ENCODE data around the gene PPP2R1B.
"Not testable (repeated sequence)": the region's sequence is repeated elsewhere in the genome, so short reads cannot be mapped to it uniquely, and the experiment has no call there.

The PPP2R1B gene

GRCh38 chr11:111782109-111782741, 16.0 kb upstream of the PPP2R1B start:
- no peak for DNase-seq (ENCODE audit: low spot score)

GRCh38 chr11:111779118-111779517, 12.9 kb upstream of the PPP2R1B start:
- no peak for DNase-seq (ENCODE audit: low spot score)

GRCh38 chr11:111778047-111778558, 11.9 kb upstream of the PPP2R1B start:
- no peak for DNase-seq (ENCODE audit: low spot score)

- peak; percentile 72 for DNase-seq (ENCODE audit: low spot score)
These were observed 11.2 kb upstream of the PPP2R1B start for GRCh38 chr11:111777094-111778046.

GRCh38 chr11:111776398-111777093, 10.4 kb upstream of the PPP2R1B start:
- no peak for DNase-seq (ENCODE audit: low spot score)

- DNase-seq (ENCODE audit: low spot score): no peak
These were observed 8.9 kb upstream of the PPP2R1B start for GRCh38 chr11:111774955-111775710.

GRCh38 chr11:111772535-111772934, 6.3 kb upstream of the PPP2R1B start:
- DNase-seq (ENCODE audit: low spot score): no peak

- DNase-seq (ENCODE audit: low spot score): not testable (repeated sequence)
These were observed 5.0 kb upstream of the PPP2R1B start for GRCh38 chr11:111771205-111771604.

GRCh38 chr11:111770581-111771134, 4.5 kb upstream of the PPP2R1B start:
- no peak for DNase-seq (ENCODE audit: low spot score)

GRCh38 chr11:111766834-111767142, 599 bp upstream of the PPP2R1B start:
- no peak for DNase-seq (ENCODE audit: low spot score)

- DNase-seq (ENCODE audit: low spot score): no peak
These were observed 737 bp downstream of the PPP2R1B start for GRCh38 chr11:111765320-111765983.

- no peak for DNase-seq (ENCODE audit: low spot score)
These were observed 1.6 kb downstream of the PPP2R1B start for GRCh38 chr11:111764621-111765020.

- DNase-seq (ENCODE audit: low spot score): no peak
These were observed 3.1 kb downstream of the PPP2R1B start for GRCh38 chr11:111762981-111763643.

- no peak for DNase-seq (ENCODE audit: low spot score)
These were observed 3.7 kb downstream of the PPP2R1B start for GRCh38 chr11:111762526-111762925.

- DNase-seq (ENCODE audit: low spot score): no peak
These were observed 5.2 kb downstream of the PPP2R1B start for GRCh38 chr11:111761036-111761435.

- DNase-seq (ENCODE audit: low spot score): no peak
These were observed 6.3 kb downstream of the PPP2R1B start for GRCh38 chr11:111759778-111760407.

- no peak for DNase-seq (ENCODE audit: low spot score)
These were observed 6.8 kb downstream of the PPP2R1B start for GRCh38 chr11:111759376-111759775.

GRCh38 chr11:111756097-111756496, 10.1 kb downstream of the PPP2R1B start:
- no peak for DNase-seq (ENCODE audit: low spot score)

- DNase-seq (ENCODE audit: low spot score): no peak
These were observed 16.5 kb downstream of the PPP2R1B start for GRCh38 chr11:111749646-111750045.

All from CD4-positive, alpha-beta T cell treated with Interleukin-2 at 100 ng/mL for 4 hours (primary cell).